Measurements from ENCODE around the gene PCNX3.

Gene PCNX3

GRCh38 chr11:65589444-65590239 lies 25.9 kb upstream of the PCNX3 start:
- H3K4me3 ChIP-seq (ENCODE audit: low read length in 2 of 2): no peak overlapping the region
- H3K4me1 ChIP-seq (ENCODE audit: control insufficient read depth in 2 of 2, insufficient read depth in 2 of 2, low read length in 2 of 2): peaks cover 17 to 25% of the 10 kb centered on the region in 2 donors
- H3K27me3 ChIP-seq (ENCODE audit: control insufficient read depth in 2 of 2, insufficient read depth in 2 of 2, low read length in 2 of 2): no peaks in the 10 kb centered on the region
- no peak overlapping the region for H3K9ac ChIP-seq (ENCODE audit: low read depth in 1 of 2, low read length in 2 of 2)
- no peaks in the 10 kb centered on the region for H3K9me3 ChIP-seq (ENCODE audit: control insufficient read depth in 2 of 2, low read length in 2 of 2)
- peaks cover 12 to 21% of the 10 kb centered on the region in 2 donors for H3K36me3 ChIP-seq (ENCODE audit: control insufficient read depth in 2 of 2, insufficient read depth in 2 of 2, low read length in 2 of 2)
- no peak overlapping the region for H3K27ac ChIP-seq (ENCODE audit: low read depth in 2 of 2, low read length in 2 of 2)

GRCh38 chr11:65590240-65590738 lies 25.3 kb upstream of the PCNX3 start:
- H3K4me1 ChIP-seq (ENCODE audit: control insufficient read depth in 2 of 2, insufficient read depth in 2 of 2, low read length in 2 of 2): peaks cover 19 to 25% of the 10 kb centered on the region in 2 donors

GRCh38 chr11:65591939-65592857 lies 23.4 kb upstream of the PCNX3 start:
- Histone ChIP-seq H3K9ac (ENCODE audit: low read depth in 1 of 2, low read length in 2 of 2) (peak overlapping the region in 1 of 2 donors; percentile 43), H3K27ac (ENCODE audit: low read depth in 2 of 2, low read length in 2 of 2) (peak overlapping the region; percentile 44 to 48), H3K4me1 (ENCODE audit: control insufficient read depth in 2 of 2, insufficient read depth in 2 of 2, low read length in 2 of 2) (peaks cover 25% of the 10 kb centered on the region in 2 donors), H3K9me3 (ENCODE audit: control insufficient read depth in 2 of 2, low read length in 2 of 2) (no peaks in the 10 kb centered on the region), H3K36me3 (ENCODE audit: control insufficient read depth in 2 of 2, insufficient read depth in 2 of 2, low read length in 2 of 2) (peaks cover 4 to 14% of the 10 kb centered on the region in 2 donors), H3K27me3 (ENCODE audit: control insufficient read depth in 2 of 2, insufficient read depth in 2 of 2, low read length in 2 of 2) (no peaks in the 10 kb centered on the region), H3K4me3 (ENCODE audit: low read length in 2 of 2) (no peak overlapping the region)

More at GRCh38 chr11:65590240-65590738, 25.3 kb upstream of the PCNX3 start:
- H3K27me3 ChIP-seq (ENCODE audit: control insufficient read depth in 2 of 2, insufficient read depth in 2 of 2, low read length in 2 of 2): no peaks in the 10 kb centered on the region
- peaks cover 12 to 21% of the 10 kb centered on the region in 2 donors for H3K36me3 ChIP-seq (ENCODE audit: control insufficient read depth in 2 of 2, insufficient read depth in 2 of 2, low read length in 2 of 2)
- H3K9ac ChIP-seq (ENCODE audit: low read depth in 1 of 2, low read length in 2 of 2): no peak overlapping the region
- no peak overlapping the region for H3K27ac ChIP-seq (ENCODE audit: low read depth in 2 of 2, low read length in 2 of 2)
- H3K9me3 ChIP-seq (ENCODE audit: control insufficient read depth in 2 of 2, low read length in 2 of 2): no peaks in the 10 kb centered on the region
- H3K4me3 ChIP-seq (ENCODE audit: low read length in 2 of 2): no peak overlapping the region

- Histone ChIP-seq H3K27me3 (ENCODE audit: control insufficient read depth in 2 of 2, insufficient read depth in 2 of 2, low read length in 2 of 2) (no peaks in the 10 kb centered on the region), H3K9ac (ENCODE audit: low read depth in 1 of 2, low read length in 2 of 2) (peak overlapping the region in 1 of 2 donors; percentile 43), H3K27ac (ENCODE audit: low read depth in 2 of 2, low read length in 2 of 2) (peak overlapping the region in 1 of 2 donors; percentile 28), H3K4me1 (ENCODE audit: control insufficient read depth in 2 of 2, insufficient read depth in 2 of 2, low read length in 2 of 2) (peaks cover 19 to 21% of the 10 kb centered on the region in 2 donors), H3K9me3 (ENCODE audit: control insufficient read depth in 2 of 2, low read length in 2 of 2) (no peaks in the 10 kb centered on the region), H3K4me3 (ENCODE audit: low read length in 2 of 2) (no peak overlapping the region), H3K36me3 (ENCODE audit: control insufficient read depth in 2 of 2, insufficient read depth in 2 of 2, low read length in 2 of 2) (peaks cover 11 to 21% of the 10 kb centered on the region in 2 donors)
Measured at GRCh38 chr11:65592858-65593517, 22.6 kb upstream of the PCNX3 start.

GRCh38 chr11:65593518-65594414 lies 21.8 kb upstream of the PCNX3 start:
- peaks cover 18 to 29% of the 10 kb centered on the region in 2 donors for H3K36me3 ChIP-seq (ENCODE audit: control insufficient read depth in 2 of 2, insufficient read depth in 2 of 2, low read length in 2 of 2)
- no peaks in the 10 kb centered on the region for H3K9me3 ChIP-seq (ENCODE audit: control insufficient read depth in 2 of 2, low read length in 2 of 2)
- no peak overlapping the region for H3K9ac ChIP-seq (ENCODE audit: low read depth in 1 of 2, low read length in 2 of 2)
- no peak overlapping the region for H3K4me3 ChIP-seq (ENCODE audit: low read length in 2 of 2)
- peaks cover 13% of the 10 kb centered on the region in 2 donors for H3K4me1 ChIP-seq (ENCODE audit: control insufficient read depth in 2 of 2, insufficient read depth in 2 of 2, low read length in 2 of 2)
- H3K27me3 ChIP-seq (ENCODE audit: control insufficient read depth in 2 of 2, insufficient read depth in 2 of 2, low read length in 2 of 2): no peaks in the 10 kb centered on the region
- H3K27ac ChIP-seq (ENCODE audit: low read depth in 2 of 2, low read length in 2 of 2): no peak overlapping the region

- Histone ChIP-seq H3K36me3 (ENCODE audit: control insufficient read depth in 2 of 2, insufficient read depth in 2 of 2, low read length in 2 of 2) (peaks cover 19 to 33% of the 10 kb centered on the region in 2 donors), H3K9me3 (ENCODE audit: control insufficient read depth in 2 of 2, low read length in 2 of 2) (no peaks in the 10 kb centered on the region), H3K27ac (ENCODE audit: low read depth in 2 of 2, low read length in 2 of 2) (no peak overlapping the region)
Measured at GRCh38 chr11:65595131-65595530, 20.4 kb upstream of the PCNX3 start.

GRCh38 chr11:65595543-65596281 lies 19.9 kb upstream of the PCNX3 start, which contains the start of gene KCNK7:
KCNK7 (minus strand) TSS chr11:65595800; CDS start chr11:65595772, 28 bp downstream.
- H3K9ac ChIP-seq (ENCODE audit: low read depth in 1 of 2, low read length in 2 of 2): no peak within 1 kb of the TSS
- H3K9me3 ChIP-seq (ENCODE audit: control insufficient read depth in 2 of 2, low read length in 2 of 2): no peaks in the 10 kb centered on the region
- H3K27me3 ChIP-seq (ENCODE audit: control insufficient read depth in 2 of 2, insufficient read depth in 2 of 2, low read length in 2 of 2): no peaks in the 10 kb centered on the region
- peaks cover 18 to 30% of the 10 kb centered on the region in 2 donors for H3K36me3 ChIP-seq (ENCODE audit: control insufficient read depth in 2 of 2, insufficient read depth in 2 of 2, low read length in 2 of 2)
- H3K4me1 ChIP-seq (ENCODE audit: control insufficient read depth in 2 of 2, insufficient read depth in 2 of 2, low read length in 2 of 2): peaks cover 12% of the 10 kb centered on the region in 2 donors
- no peak within 1 kb of the TSS for H3K4me3 ChIP-seq (ENCODE audit: low read length in 2 of 2)
- H3K27ac ChIP-seq (ENCODE audit: low read depth in 2 of 2, low read length in 2 of 2): no peak within 1 kb of the TSS

More at GRCh38 chr11:65595131-65595530, 20.4 kb upstream of the PCNX3 start:
- peaks cover 12% of the 10 kb centered on the region in 2 donors for H3K4me1 ChIP-seq (ENCODE audit: control insufficient read depth in 2 of 2, insufficient read depth in 2 of 2, low read length in 2 of 2)
- no peak overlapping the region for H3K9ac ChIP-seq (ENCODE audit: low read depth in 1 of 2, low read length in 2 of 2)
- H3K27me3 ChIP-seq (ENCODE audit: control insufficient read depth in 2 of 2, insufficient read depth in 2 of 2, low read length in 2 of 2): no peaks in the 10 kb centered on the region
- no peak overlapping the region for H3K4me3 ChIP-seq (ENCODE audit: low read length in 2 of 2)

- Histone ChIP-seq H3K4me1 (ENCODE audit: control insufficient read depth in 2 of 2, insufficient read depth in 2 of 2, low read length in 2 of 2) (peaks cover 10 to 12% of the 10 kb centered on the region in 2 donors), H3K4me3 (ENCODE audit: low read length in 2 of 2) (no peak overlapping the region), H3K27ac (ENCODE audit: low read depth in 2 of 2, low read length in 2 of 2) (no peak overlapping the region), H3K36me3 (ENCODE audit: control insufficient read depth in 2 of 2, insufficient read depth in 2 of 2, low read length in 2 of 2) (peaks cover 23 to 30% of the 10 kb centered on the region in 2 donors), H3K27me3 (ENCODE audit: control insufficient read depth in 2 of 2, insufficient read depth in 2 of 2, low read length in 2 of 2) (no peaks in the 10 kb centered on the region), H3K9me3 (ENCODE audit: control insufficient read depth in 2 of 2, low read length in 2 of 2) (no peaks in the 10 kb centered on the region), H3K9ac (ENCODE audit: low read depth in 1 of 2, low read length in 2 of 2) (no peak overlapping the region)
Measured at GRCh38 chr11:65596520-65596919, 19.1 kb upstream of the PCNX3 start.

All from mucosa of rectum (tissue), 2 donors.